Activated CD4-positive, alpha-beta T cell treated with anti-CD3 and anti-CD28 coated beads, Interleukin-2, amount 50 U/mL, for 24 hours (primary cell): Measurements from ENCODE around the gene CLDN14.

Experiments
- DNase-seq, 2 donors: peaks; one replicate each; pipeline ENCODE4 v3.0.0-alpha.2; 2020; ENCODE audit warnings: low read depth in 1 of 2, low spot score in 1 of 2

The CLDN14 gene

DNA sequence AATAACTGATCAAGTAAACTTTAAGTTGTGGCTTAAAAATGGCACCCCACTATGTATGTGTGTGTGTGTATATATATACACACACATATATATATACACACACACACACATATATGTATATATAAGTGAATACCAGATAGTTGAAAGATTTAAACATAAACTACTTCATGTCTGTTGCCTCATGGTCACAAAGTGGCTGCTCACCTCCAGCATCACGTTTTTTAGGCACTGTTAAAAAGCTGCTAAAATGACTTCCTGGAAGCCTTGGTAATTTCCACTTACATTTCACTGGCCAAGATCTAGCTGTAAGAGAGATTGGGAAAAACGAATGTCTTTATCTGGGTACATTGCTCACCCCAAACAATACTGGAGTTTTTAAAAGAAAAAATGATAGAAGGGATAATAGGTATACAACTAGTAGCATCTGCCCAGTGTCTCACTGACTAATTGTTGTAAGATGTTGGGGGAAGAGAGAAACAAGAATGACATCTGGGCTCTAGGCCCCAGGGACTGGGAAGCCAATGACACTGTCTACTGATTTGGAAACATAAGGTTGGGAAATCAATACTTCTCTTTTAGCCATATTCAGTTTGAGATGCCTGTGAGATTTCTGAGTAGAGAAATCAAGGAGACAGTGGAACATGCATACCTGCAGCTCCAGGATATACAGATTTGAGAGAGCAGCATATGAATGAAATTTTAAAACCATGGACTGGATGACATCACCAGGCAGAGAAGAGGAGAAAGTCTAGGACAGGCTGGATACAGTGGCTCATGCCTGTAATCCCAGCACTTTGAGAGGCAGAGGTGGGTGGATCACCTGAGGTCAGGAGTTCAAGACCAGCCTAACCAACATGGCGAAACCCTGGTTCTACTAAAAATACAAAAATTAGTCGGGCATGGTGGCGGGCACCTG lies 42.8 kb downstream of the CLDN14 start:
- no peak for DNase-seq

DNA sequence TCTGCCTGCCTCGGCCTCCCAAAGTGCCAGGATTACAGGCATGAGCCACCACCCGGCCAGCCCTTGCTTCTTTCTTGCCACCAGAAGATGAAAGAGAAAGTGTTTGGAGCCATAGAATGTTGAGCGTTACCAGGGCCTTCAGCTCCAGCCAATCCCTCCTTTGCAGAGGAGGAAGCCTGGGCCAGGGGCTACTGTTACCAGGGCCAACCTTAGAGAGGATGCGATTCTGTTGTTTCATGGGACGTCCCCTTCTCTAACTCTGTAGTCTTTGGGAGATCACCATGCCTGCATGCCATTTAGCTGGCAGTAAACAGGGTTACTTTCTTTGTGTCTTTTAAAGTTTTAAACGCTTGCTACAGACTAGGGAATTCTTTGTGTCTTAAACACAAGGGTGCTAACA lies 45.8 kb downstream of the CLDN14 start:
- DNase-seq, result no peak

DNA sequence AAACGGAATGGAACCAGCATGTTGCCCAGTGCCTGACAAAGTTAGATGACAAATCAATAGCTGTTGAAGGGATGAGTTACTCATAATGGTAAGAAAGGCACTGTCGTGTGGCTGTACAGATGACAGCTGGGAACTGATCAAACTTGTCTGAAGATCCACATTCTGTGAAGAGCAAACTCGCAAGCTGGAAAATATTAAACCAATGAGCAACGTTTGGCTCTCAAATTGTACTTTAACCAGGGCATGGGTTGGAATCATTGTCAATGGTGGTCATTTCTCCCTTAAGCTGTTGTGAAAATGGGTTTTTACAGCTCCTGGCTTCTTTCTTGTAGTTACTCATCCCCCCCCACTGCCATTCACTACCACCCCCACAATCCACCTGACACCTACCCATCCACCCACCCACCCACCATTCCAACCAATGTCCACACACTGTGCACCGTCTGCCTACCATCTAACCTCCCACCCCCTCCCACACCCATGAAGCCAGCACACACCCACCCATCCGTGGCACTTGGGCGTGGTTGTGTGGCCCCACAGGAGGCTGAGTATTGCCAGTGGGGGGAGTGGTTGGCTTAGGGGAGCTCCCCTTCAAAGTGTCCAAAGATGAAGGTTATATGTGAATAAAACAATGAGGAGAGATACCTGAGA lies 46.7 kb downstream of the CLDN14 start:
- DNase-seq, result no peak

DNA sequence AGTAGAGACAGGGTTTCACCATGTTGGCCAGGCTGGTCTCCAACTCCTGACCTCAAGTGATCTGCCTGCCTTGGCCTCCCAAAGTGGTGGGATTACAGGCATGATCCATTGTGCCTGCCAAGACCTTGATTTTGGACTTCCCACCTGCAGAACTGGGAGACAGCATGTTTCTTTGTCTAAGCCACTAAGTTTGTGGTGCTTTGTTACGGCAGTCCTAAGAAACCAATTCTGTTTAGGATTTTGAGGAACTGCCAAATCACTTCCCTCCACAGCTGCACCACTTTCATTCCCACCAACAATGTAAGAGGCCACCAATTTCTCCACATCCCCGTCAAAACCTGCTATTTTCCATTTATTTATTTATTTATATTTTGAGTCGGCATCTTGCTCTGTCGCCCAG lies 48.7 kb downstream of the CLDN14 start:
- no peak for DNase-seq

DNA sequence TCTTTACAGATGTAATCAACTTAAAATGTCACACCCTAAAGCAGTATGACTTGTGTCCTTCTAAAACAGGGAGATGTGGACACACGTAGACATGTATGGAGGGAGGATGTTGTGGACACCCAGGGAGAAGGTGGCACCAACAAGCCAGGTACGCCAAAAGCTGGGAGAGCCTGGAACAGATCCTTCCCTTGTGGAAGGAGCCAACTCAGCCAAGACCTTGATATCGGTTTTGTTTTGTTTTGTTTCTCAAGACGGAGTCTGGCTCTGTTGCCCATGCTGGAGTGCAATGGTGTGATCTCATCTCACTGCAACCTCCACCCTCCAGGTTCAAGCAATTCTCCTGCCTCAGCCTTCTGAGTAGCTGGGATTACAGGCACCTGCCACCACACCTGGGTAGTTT lies 49.1 kb downstream of the CLDN14 start:
- DNase-seq, result no peak

DNA sequence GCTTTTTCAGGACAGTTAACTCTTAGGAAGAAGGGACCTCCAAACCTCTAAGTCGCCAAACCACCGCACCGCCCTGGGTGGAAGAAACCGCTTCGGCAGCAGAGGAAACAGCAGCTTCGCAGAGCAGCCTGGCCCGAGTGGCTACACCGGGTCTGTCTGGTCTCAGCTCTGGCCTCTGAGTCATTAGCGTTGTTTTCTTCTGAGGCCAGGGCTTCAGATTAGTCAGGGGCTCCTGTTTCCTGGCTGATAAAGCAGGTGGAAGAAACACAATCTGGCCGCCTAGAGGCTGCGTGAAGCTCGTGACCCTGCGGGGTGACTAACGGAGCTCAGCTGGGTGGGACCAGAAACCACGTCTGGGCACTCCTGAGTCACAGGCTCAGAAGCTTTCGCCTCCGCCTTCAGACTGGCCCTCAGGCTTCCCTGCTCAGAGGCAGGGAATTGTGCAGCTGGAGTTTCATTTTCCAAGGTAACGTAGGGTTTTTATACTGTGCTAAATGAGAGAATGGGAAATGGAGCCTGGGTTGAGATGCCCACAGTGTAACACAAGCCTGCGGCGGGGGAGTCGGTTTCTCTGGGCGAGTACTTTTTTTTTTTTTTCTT lies 49.9 kb downstream of the CLDN14 start:
- peak; percentile 26 to 57 for DNase-seq

DNA sequence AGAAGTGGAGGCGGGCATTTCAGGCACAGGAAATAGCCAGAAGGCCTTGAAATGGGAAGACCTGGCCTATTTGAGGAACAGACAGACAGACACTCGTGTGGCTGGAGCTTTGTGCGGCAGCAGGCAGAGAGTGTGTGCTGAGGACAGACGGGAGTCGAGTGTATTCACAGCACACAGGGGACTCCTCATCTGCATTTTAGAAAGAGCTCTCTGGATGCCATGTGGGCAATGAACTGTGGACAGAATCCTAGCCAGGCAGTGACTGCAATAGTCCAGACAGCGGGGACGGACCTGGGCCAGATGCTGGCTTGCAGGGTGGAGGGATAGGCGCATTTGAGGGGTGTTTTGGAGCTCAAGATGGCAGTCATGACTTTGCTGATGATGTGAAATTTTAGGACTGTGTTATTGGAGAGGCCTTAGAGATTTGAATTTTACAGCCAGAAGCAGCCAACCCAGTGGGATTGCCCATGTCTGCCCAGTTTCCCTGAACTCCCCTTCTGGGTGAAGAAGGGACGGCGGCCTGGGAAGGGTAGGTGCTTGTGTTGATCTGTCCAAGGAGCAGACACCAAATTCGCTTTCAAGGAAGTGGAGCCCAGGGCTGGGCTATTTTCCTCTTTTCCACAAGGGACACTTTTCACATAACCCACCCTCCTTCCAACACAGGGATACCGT lies 51.0 kb downstream of the CLDN14 start:
- no peak for DNase-seq

DNA sequence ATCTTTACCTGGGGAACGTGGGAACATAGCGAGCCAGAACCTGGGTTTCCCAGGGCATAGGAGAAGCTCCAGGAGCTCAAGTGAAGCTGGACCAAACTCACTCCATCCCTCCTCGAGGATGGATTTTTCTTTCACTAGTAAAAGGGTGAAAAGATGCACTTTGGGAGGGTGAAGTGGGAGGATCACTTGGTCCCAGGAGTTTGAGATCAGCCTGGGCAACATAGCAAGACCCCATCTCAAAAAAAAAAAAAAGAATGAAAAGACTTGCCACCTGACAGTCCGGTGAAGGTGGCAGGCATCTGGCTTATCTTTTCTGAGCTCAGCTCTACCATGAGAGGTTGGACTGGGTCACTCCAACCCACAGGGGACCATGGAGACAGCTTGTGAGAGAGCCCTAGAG lies 52.4 kb downstream of the CLDN14 start:
- no peak for DNase-seq

DNA sequence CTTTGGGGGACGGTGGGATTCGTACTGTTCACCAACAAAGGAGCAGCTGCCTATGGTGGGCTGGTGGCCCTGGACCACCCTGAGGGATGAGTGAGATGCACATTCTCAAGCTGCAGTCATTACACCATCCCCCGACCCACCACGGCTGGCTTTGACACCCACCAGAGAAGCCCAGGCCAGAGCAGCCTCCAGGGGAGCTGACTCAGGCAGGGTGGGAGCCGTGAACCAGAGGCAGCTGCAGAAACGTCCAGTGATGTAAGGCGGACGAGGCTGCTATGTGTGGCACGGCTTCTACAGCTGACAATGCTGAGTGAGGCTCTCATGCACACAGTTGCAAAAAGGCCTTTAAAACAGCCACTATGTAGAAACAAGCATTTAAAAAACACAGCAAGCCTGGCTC lies 54.6 kb downstream of the CLDN14 start:
- DNase-seq, result no peak

DNA sequence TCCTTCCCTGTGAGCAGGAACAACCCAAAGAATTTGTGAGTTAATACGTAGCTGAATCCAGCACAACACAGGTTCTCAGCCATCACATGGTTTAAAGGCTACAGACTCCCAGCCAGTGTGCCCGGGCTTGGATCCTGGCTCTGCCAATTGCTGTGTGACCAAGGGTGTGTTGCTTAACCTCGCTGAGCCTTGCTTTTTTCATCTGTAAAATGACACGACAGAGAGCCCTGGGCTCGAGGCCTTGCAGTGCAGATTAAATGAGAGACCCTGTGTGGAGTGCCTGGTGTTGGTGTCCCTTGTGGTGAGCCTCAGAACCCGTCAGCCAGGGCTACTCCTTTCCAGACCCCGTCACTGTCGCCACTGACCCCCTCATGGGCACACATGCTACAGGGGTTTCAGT lies 55.3 kb downstream of the CLDN14 start:
- no peak for DNase-seq

DNA sequence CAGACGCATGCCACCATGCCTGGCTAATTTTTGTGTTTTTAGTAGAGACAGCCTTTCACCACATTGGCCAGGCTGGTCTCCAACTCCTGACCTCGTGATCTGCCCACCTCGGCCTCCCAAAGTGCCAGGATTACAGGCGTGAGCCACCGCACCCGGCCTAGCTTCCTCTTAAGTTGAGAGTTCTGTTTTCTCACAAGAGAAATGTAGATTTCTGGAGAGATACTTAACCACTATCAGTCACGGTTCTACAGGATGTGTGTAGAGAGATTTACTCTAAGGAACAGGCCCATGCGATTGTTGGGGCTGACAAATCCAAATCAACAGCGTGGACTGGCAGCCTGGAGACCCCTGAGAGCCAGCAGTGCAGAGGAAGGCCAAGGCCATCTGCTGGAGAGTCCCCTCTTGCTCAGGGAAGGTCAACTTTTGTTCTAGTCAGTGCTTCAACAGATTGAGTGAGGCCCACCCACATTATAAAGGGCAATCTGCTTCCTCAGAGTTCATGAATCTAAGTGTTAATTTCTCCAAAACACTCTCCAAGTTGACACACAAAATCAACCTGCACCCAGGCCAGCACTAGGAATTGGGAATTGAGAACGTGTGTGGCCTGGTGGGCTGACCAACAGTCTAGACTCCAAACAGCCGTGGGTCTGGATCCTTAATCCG lies 56.0 kb downstream of the CLDN14 start:
- DNase-seq, result no peak

DNA sequence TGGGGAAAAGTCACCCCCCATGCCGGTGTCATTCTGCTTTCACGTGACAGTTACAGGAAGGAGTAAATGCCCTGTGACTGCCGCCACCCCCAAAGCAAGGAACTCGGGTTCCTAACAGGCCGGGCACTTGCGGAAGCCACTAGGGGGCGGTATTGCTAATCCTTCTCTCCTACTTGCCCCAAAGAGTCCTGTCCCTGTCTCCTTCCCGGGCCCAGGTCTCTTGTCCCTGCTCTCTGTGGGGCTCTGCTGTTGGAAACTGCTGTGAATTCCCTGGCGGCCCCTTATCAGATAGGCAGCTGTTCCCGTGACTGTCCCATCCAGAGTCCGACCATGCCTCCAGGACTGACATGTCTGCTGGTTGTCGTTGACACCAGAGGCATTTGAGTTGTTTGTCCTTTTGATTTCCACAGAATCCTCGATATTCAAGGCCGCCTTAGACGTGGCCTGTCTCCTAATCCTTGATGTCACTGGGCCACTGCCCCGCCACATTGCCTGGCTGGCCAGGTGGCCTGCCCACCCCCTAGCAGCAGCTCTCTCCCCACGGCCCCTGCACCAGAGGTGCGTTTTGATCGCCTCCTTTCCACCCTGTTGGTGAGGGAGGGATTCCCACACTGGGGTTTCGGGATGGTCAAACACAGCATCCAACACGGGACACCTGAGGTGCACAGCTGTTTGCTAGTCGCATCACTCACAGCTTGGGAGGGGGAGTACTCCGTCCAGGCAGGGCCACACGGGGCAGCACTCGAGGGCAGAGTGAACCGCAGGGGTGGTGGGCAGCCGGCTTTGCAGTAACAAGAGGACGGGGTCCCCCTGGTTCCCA lies 57.4 kb downstream of the CLDN14 start:
- DNase-seq, result no peak

DNA sequence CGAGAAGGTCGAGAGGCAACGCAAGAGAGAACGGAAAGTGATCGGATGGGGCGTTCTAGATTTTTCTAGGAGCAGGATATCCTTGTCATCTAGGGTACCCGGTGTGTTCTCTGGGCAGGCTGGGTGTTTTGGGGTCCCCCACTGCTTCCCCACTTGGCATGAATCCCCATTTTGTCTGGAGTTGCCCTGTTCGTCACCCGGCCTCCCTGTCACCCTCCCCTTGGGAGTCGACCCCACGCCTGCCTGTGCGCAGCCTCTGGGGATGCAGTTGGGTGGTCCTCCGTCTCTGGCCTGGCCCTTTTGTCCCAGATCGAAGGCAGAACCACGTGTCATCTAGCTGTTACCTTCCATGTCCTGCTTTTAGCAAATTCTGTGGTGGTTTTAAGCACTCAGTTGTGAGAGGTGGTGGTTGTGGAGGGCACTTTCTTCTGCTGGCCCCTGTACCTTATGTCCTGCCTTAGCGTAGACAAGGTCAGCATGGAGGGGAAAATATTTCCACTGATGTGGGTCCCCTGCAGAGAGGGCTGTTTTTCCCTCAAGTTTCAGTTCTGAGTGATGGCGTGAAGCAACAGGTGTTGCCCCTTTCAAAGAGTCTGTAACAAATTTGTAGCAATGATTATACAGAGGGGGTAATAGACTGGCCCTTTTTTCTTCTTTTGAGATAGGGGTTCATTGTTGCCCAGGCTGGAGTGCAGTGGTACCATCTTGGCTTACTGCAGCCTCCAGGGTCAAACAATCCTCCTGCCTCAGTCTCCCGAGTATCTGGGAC lies 59.2 kb downstream of the CLDN14 start:
- DNase-seq, result no peak

DNA sequence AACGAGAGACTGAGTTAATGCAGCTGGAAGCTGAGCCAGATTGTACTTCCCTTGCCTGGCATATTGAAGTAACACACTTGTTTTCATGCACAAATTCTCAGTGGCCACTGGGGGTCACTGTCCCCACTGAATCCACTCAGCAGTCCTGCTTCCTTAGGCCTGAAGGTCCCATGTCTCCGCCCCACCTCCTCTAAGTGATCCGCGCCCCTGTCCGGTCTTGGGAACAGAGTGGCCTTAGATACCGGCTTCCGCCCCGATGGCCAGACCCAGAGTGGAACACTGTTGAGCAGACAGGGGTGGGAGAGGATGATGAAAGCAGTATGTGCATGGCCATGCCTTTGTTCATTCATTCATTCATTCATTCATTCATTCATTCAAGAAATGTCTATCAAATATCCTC lies 59.9 kb downstream of the CLDN14 start:
- peak in 1 of 2 donors; percentile 34 for DNase-seq

DNA sequence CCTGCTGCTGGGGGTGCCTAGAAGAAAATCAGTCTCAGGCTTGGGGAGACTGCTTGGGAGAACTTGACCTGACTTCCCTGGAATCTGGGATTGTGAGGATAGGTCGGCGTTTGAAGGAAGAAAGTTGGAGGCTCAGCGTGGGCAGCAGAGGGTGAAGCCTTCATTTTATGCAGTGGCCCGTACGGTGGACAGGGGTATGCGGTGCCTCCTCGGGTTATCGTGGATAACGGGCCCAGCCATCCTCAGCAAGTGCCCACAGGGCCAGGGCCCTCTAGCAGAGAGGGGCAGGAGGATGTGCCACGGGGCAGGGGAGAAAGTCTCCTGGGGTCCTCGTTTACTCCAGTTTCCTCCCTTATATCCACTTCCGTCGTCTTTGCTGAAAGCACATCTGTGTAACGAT lies 60.7 kb downstream of the CLDN14 start:
- DNase-seq, result no peak

DNA sequence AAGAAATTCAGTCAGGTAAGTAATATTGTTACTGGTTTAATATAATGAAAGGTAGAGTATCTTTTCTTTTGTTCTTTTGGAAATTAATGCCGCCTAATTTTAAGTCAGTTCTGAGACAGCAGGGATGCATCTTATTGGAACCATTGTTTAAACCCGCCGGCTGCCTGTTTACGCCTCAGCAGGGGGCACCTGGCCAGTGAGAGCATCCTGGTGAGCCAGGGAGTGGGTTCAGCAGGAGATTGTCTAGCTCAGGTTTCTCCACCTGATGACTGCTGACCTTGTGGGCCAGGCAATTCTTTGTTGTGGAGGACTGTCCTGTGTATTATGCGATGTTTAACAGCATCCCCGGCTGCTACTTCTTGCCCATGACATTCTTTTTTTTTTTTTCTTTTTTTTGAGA lies 64.5 kb downstream of the CLDN14 start:
- no peak for DNase-seq

DNA sequence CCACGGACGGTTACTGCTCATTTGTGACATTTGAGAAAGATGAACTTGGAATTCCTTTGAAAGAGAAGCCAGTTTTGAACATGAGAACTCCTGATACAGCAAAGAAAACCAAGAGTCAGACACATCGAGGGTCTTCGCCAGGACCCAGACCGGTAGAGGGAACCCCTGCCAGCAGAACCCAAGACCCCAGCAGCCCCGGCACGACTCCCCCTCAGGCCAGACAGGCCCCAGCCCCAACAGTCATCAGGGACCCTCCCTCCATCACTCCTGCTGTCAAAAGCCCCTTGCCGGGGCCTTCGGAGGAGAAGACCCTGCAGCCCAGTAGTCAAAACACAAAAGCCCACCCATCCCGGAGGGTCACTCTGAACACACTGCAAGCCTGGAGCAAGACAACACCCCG lies 67.0 kb downstream of the CLDN14 start:
- no peak for DNase-seq

DNA sequence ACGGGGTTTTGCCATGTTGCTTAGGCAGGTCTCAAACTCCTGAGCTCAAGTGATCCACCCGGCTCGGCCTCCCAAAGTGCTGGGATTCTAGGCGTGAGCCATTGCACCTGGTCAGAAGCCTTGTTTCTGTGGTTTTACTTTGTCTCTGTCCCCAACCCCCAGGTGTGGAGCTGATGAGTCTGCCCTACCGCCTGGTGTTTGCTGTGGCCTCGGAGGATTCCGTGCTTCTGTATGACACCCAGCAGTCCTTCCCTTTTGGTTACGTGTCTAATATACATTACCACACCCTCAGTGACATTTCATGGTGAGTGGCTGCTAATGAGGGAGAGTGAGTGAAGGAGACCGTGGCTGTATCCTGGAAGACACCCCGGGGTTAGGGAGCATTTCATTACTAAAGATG lies 68.6 kb downstream of the CLDN14 start:
- DNase-seq, result no peak
